Measurements from ENCODE around the gene PARD6G. TPM values are rescaled to one million over a fixed set of nuclear protein-coding genes. Genes with fewer than 3 reads are reported as not detected.

Gene PARD6G
- total RNA-seq, 1 donor from 2014 or later = not detected

DNA sequence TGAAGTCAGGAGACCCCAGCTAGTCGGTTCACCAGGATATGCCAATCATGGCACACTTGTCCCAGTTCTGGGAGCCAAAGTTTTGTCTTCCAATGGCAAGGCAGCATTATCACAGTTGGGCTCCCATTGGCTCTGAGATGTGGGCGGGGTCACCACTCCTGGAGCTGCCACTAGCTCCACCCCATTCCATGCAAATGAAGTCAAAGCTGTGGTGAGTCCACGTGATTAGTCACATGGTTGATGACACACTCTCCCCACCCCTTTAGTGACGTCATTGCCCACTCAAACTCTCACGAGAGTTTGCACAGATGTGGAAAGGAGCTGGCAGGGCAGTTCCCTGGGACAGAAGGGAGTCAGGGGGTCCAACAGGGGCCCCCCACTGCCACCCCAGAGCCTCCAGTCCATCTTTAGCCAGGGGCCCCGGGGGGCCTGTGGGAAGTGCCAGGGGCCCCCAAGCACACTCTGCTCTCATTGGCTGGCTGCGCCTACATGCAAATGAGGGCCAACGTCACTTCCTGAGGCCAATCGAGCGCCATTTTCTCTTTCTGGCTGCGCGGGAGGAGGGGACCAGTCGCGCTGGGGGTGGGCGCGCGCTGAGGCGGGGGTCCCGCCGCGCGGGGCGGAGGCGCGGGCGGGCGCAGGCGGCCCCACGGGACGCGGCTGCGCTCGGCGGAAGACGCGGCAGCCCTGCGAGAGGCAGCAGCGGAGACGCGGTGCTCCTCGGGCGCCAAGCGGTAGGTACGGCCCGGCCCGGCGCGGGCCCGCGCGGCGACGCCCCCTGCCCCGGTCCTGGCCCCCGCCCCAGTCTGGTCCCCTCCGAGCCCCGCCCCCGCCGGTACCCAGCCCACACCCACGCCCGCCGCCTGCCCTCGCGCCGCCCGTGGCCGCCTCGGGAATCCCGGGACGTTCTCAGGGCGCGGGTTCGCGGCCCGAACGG is 138.3 kb downstream of the PARD6G start, which contains the start of gene ADNP2:
Gene ADNP2 (plus strand): TSS at position 524 of the 937 bp plus-strand sequence. CDS start 8,281 bp downstream, outside the sequence.
- TF ChIP-seq, protein P1, sequence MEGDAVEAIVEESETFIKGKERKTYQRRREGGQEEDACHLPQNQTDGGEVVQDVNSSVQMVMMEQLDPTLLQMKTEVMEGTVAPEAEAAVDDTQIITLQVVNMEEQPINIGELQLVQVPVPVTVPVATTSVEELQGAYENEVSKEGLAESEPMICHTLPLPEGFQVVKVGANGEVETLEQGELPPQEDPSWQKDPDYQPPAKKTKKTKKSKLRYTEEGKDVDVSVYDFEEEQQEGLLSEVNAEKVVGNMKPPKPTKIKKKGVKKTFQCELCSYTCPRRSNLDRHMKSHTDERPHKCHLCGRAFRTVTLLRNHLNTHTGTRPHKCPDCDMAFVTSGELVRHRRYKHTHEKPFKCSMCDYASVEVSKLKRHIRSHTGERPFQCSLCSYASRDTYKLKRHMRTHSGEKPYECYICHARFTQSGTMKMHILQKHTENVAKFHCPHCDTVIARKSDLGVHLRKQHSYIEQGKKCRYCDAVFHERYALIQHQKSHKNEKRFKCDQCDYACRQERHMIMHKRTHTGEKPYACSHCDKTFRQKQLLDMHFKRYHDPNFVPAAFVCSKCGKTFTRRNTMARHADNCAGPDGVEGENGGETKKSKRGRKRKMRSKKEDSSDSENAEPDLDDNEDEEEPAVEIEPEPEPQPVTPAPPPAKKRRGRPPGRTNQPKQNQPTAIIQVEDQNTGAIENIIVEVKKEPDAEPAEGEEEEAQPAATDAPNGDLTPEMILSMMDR (IDR thresholded peaks at IDR 0.05) = no peak
- H3K36me3 Mint-ChIP-seq (ENCODE audit: low read depth) = no peaks in the 10 kb centered on the region
- H3K9me3 Mint-ChIP-seq = no peaks in the 10 kb centered on the region
- intact Hi-C loops (cut with micrococcal nuclease) = loop anchor here (1.0 to 5.0 kb wide), 6 partner anchors 38 to 1042 kb away; partner anchors contain the start of genes ATP9B, CTDP1, RBFA and SLC66A2
- H3K4me3 Mint-ChIP-seq = peak within 1 kb of the TSS; percentile 84
- ChIA-PET CTCF (no interaction called here), POLR2A (interaction anchor here (0.8 to 2.7 kb wide), 4 partner anchors 38 to 121 kb away, joined by 3 to 26 read pairs (median 4); partner anchors contain the start of genes RBFA and TXNL4A)
- H3K27ac Mint-ChIP-seq = peak within 1 kb of the TSS; percentile 80
- H3K4me1 Mint-ChIP-seq = peaks cover 45% of the 10 kb centered on the region
- H3K27me3 Mint-ChIP-seq = no peaks in the 10 kb centered on the region
- ATAC-seq (ENCODE audit: low read depth) (peak; percentile 66), DNase-seq (peak; percentile 63)

DNA sequence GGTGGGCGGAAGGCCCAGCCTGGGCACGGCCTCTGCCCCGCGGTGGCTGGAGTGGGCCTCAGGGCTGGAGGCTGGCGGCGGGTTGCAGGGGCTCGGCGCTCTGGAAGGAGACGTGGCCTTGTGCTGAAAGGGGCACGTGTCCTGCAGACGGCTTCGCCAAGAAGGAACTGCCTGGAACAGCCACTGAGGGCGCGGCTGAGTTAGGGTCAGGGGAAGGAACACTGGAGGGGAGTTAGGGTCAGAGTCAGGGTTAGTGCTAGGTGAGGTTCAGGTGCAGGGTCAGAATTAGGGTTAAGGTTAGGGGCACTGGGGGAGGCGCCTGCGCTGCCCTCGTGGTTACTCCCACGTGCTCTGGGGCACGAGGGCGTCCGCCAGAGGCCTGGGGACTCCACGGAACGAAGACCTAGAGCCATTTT is 139.2 kb downstream of the PARD6G start:
- no peak for ATAC-seq (ENCODE audit: low read depth)
- intact Hi-C loops (cut with micrococcal nuclease) = loop anchor here (1.0 to 5.0 kb wide), 3 partner anchors 39 to 1041 kb away; partner anchors contain the start of genes ATP9B and SLC66A2
- peak overlapping the region; percentile 75 for H3K4me3 Mint-ChIP-seq
- no peaks in the 10 kb centered on the region for H3K27me3 Mint-ChIP-seq
- TF ChIP-seq, protein P1 (IDR thresholded peaks at IDR 0.05) = no peak
- DNase-seq = peak; percentile 18
- CTCF ChIA-PET = no interaction called here
- H3K9me3 Mint-ChIP-seq = no peaks in the 10 kb centered on the region
- H3K27ac Mint-ChIP-seq = peak overlapping the region; percentile 69
- H3K4me1 Mint-ChIP-seq = peaks cover 43% of the 10 kb centered on the region
- POLR2A ChIA-PET = interaction anchor here (1.1 to 2.7 kb wide), 2 partner anchors 39 to 74 kb away, joined by 4 to 26 read pairs; partner anchors contain the start of gene RBFA
- no peaks in the 10 kb centered on the region for H3K36me3 Mint-ChIP-seq (ENCODE audit: low read depth)

DNA sequence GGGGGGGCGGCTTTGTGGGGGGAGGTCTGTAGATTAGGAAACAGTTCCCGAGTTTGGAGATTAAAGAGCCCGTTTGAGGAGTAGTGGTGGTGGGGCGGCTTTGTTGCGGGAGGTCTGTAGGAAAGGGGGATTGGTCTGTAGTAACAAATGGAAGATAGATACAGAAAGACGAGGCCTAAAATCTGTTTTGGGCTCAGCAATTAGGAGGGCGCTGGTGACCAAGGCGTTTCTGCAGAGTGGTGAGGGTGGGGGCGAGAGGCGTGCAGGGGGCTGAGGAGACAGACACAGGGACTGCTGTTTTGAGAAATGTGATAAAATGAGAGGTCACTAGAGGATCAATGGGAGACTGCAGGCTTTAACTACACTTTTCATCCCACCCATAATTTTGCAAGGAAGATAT is 139.9 kb downstream of the PARD6G start:
- intact Hi-C loops (cut with micrococcal nuclease) = loop anchor here (5.0 kb wide), 1 partner anchor 1040 kb away; the partner anchor contains the start of gene ATP9B
- CTCF ChIA-PET = no interaction called here
- no peaks in the 10 kb centered on the region for H3K36me3 Mint-ChIP-seq (ENCODE audit: low read depth)
- peaks cover 41% of the 10 kb centered on the region for H3K4me1 Mint-ChIP-seq
- H3K4me3 Mint-ChIP-seq = peak overlapping the region; percentile 56
- POLR2A ChIA-PET = no interaction called here
- ATAC-seq (ENCODE audit: low read depth) = no peak
- H3K9me3 Mint-ChIP-seq = no peaks in the 10 kb centered on the region
- DNase-seq = no peak
- H3K27me3 Mint-ChIP-seq = no peaks in the 10 kb centered on the region
- H3K27ac Mint-ChIP-seq = peak overlapping the region; percentile 69
- TF ChIP-seq, protein P1 (IDR thresholded peaks at IDR 0.05) = no peak

Other genes with a start within 250 kb of the PARD6G start
- 21.6 and 23.3 TPM in 2 replicates for gene RBFA, start 213.1 kb downstream of the PARD6G start, total RNA-seq
- 19.2 and 19.7 TPM in 2 replicates for gene ADNP2, start 138.3 kb downstream of the PARD6G start, total RNA-seq